Measurements from ENCODE around the gene LTBP4.

LTBP4 gene

DNA sequence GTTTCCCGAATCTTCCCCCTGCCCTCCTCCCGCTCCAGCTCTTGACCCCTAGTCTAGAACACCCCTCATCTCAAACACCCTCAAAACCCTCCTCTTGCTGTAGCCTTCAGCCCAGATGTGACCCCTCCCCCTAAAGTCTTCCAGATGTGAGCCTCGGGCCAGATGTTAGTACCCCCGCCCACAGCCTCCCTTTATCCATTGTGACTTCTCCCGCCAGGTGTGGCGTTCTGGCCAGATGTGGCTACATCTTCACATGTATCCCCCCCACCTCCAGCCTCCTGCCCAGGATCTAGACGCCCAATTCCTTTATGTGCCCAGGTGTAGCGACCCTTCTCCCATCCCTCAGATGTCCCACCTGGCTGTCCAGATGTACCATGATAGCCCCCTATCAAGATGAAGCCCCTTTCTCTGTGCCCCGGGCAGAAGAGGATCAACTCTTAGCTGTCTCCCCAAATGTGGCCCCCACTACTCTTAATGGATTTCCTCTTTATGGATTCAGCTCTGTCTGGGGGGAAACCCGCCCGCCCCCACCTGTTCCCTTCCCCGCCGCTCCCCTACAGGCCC, 517 bp upstream of the LTBP4 start:
- WGBS = 40% methylated on average over 11 of the region's 13 CpGs
- H4K8ac ChIP-seq (ENCODE audit: low read length) = no peak overlapping the region
- no peak overlapping the region for H3K23ac ChIP-seq (ENCODE audit: low read length in 2 of 2)
- H3K4me2 ChIP-seq (ENCODE audit: low read length, poor library complexity, severe bottlenecking) = peak overlapping the region; percentile 57
- no peak overlapping the region for H2AK5ac ChIP-seq (ENCODE audit: low read length, severe bottlenecking)
- no peak overlapping the region for H3K18ac ChIP-seq (ENCODE audit: low read depth in 1 of 2, low read length in 2 of 2)
- H3K4me3 ChIP-seq (ENCODE audit: insufficient read depth in 1 of 2, low read depth in 1 of 2, low read length in 2 of 2) = no peak overlapping the region
- H3K27me3 ChIP-seq (ENCODE audit: control insufficient read depth in 1 of 2, insufficient read depth in 1 of 2, low read length in 2 of 2) = peaks cover 18 to 57% of the 10 kb centered on the region in 2 experiments
- no peak overlapping the region for H2BK5ac ChIP-seq (ENCODE audit: low read depth, low read length, poor library complexity, severe bottlenecking)
- H3K14ac ChIP-seq (ENCODE audit: low read length in 2 of 2) = no peak overlapping the region
- no peak overlapping the region for H4K91ac ChIP-seq (ENCODE audit: low read length)
- H2BK15ac ChIP-seq (ENCODE audit: low read depth, poor library complexity, severe bottlenecking) = peak overlapping the region; percentile 82
- H2BK12ac ChIP-seq (ENCODE audit: low read length in 2 of 2) = no peak overlapping the region
- peaks cover 1% of the 10 kb centered on the region for H3K79me1 ChIP-seq (replicated peaks; ENCODE audit: low read length, poor library complexity, severe bottlenecking)
- no peaks in the 10 kb centered on the region for H3K9me3 ChIP-seq (ENCODE audit: control insufficient read depth, low read length)
- peak overlapping the region; percentile 8 for H2BK120ac ChIP-seq (ENCODE audit: low read depth, low read length)
- H3K27ac ChIP-seq (ENCODE audit: low read length, poor library complexity, severe bottlenecking) = no peak overlapping the region
- H2AFZ ChIP-seq (ENCODE audit: low read depth, low read length) = no peak overlapping the region
- H3K9ac ChIP-seq (ENCODE audit: low read length) = no peak overlapping the region
- no peak overlapping the region for H3K4ac ChIP-seq (ENCODE audit: low read depth in 1 of 2, low read length in 2 of 2)
- H3K36me3 ChIP-seq (ENCODE audit: control insufficient read depth in 1 of 2, insufficient read depth in 2 of 2, low read depth in 1 of 2, low read length in 2 of 2) = peaks cover 0 to 7% of the 10 kb centered on the region in 2 experiments
- no peak for DNase-seq
- peaks cover 39% of the 10 kb centered on the region for H3K4me1 ChIP-seq (ENCODE audit: control insufficient read depth, insufficient read depth, low read depth, low read length)

DNA sequence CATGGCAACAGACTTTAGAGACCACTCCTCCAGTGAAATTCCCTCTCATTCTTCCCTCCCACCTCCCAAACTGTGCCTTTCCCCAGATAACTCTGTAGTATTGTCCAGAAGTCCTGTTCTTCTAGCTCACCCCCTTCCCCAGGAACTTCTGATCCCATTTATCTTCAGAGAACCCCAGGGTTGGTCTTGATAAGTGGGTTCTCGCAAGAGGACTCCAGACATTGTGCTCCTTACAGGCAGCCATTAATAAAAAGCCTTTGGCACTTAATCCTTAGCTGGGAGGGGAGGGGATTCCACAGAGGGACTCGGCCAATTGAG, 1.9 kb downstream of the LTBP4 start:
- Histone ChIP-seq H3K4ac (ENCODE audit: low read depth in 1 of 2, low read length in 2 of 2) (peak overlapping the region in 1 of 2 experiments; percentile 93), H2BK5ac (ENCODE audit: low read depth, low read length, poor library complexity, severe bottlenecking) (no peak overlapping the region), H3K27me3 (ENCODE audit: control insufficient read depth in 1 of 2, insufficient read depth in 1 of 2, low read length in 2 of 2) (peaks cover 18 to 44% of the 10 kb centered on the region in 2 experiments), H3K4me1 (ENCODE audit: control insufficient read depth, insufficient read depth, low read depth, low read length) (peaks cover 42% of the 10 kb centered on the region), H4K91ac (ENCODE audit: low read length) (no peak overlapping the region), H3K18ac (ENCODE audit: low read depth in 1 of 2, low read length in 2 of 2) (peak overlapping the region; percentile 23 to 95), H2BK120ac (ENCODE audit: low read depth, low read length) (peak overlapping the region; percentile 65), H3K4me2 (ENCODE audit: low read length, poor library complexity, severe bottlenecking) (peak overlapping the region; percentile 57), H3K79me1 (replicated peaks; ENCODE audit: low read length, poor library complexity, severe bottlenecking) (peaks cover 1% of the 10 kb centered on the region), H3K23ac (ENCODE audit: low read length in 2 of 2) (no peak overlapping the region), H4K8ac (ENCODE audit: low read length) (peak overlapping the region; percentile 21), H3K9me3 (ENCODE audit: control insufficient read depth, low read length) (no peaks in the 10 kb centered on the region), H3K4me3 (ENCODE audit: insufficient read depth in 1 of 2, low read depth in 1 of 2, low read length in 2 of 2) (peak overlapping the region in 1 of 2 experiments; percentile 61), H2AK5ac (ENCODE audit: low read length, severe bottlenecking) (no peak overlapping the region), H2AFZ (ENCODE audit: low read depth, low read length) (no peak overlapping the region), H3K27ac (ENCODE audit: low read length, poor library complexity, severe bottlenecking) (peak overlapping the region; percentile 34), H3K9ac (ENCODE audit: low read length) (peak overlapping the region; percentile 64), H3K14ac (ENCODE audit: low read length in 2 of 2) (no peak overlapping the region), H3K36me3 (ENCODE audit: control insufficient read depth in 1 of 2, insufficient read depth in 2 of 2, low read depth in 1 of 2, low read length in 2 of 2) (peaks cover 0 to 9% of the 10 kb centered on the region in 2 experiments), H2BK12ac (ENCODE audit: low read length in 2 of 2) (peak overlapping the region; percentile 82 to 99), H2BK15ac (ENCODE audit: low read depth, poor library complexity, severe bottlenecking) (peak overlapping the region; percentile 98)
- no peak for DNase-seq
- WGBS = 8% methylated on average over 2 of the region's 2 CpGs

DNA sequence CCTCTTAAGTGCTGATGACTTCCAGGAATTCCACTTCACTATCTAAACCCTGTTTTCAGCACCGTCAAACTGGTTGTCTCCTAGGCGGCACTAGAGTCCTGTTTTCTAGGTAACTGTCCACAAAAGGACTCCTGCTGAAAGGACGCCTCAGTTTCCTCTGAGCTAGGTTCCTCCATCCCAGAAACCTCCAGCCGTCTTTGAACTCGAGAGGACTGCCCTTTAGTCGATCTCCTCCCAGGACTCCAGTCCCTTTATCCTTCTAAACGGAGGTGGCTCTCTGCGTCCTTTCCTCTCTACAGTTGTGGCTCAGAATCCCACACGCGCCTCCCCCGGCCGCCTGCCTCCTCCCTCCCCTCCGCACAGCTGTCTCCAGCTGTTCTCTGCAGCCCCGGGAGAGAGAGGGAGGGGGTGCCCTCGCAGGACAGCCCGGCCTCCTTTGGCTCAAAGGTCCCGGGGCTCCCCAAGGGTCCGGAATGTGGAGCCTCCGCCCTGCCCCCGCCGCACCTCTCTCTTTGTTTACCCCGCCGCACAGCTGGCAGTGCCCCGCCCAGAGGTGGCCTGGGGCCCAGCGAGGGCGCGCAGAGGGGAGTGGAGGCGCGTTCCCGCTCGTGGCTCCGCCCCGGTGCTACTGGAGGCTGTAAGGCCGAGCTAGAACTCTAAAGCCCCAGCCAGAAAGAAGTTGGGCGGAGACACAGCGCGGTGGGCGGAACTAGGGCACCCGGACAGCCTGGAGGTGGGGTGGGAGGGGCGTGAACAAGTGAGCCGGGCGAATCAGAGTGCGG, 2.4 kb downstream of the LTBP4 start:
- Histone ChIP-seq H2BK15ac (ENCODE audit: low read depth, poor library complexity, severe bottlenecking) (no peak overlapping the region), H3K4me2 (ENCODE audit: low read length, poor library complexity, severe bottlenecking) (peak overlapping the region; percentile 57), H3K27ac (ENCODE audit: low read length, poor library complexity, severe bottlenecking) (peak overlapping the region; percentile 34), H4K91ac (ENCODE audit: low read length) (peak overlapping the region; percentile 37), H3K4me1 (ENCODE audit: control insufficient read depth, insufficient read depth, low read depth, low read length) (peaks cover 38% of the 10 kb centered on the region), H2BK120ac (ENCODE audit: low read depth, low read length) (no peak overlapping the region), H3K36me3 (ENCODE audit: control insufficient read depth in 1 of 2, insufficient read depth in 2 of 2, low read depth in 1 of 2, low read length in 2 of 2) (peaks cover 0 to 10% of the 10 kb centered on the region in 2 experiments), H3K23ac (ENCODE audit: low read length in 2 of 2) (no peak overlapping the region), H3K9ac (ENCODE audit: low read length) (peak overlapping the region; percentile 64), H3K27me3 (ENCODE audit: control insufficient read depth in 1 of 2, insufficient read depth in 1 of 2, low read length in 2 of 2) (peaks cover 22 to 39% of the 10 kb centered on the region in 2 experiments), H4K8ac (ENCODE audit: low read length) (no peak overlapping the region), H3K18ac (ENCODE audit: low read depth in 1 of 2, low read length in 2 of 2) (peak overlapping the region; percentile 35 to 83), H3K9me3 (ENCODE audit: control insufficient read depth, low read length) (no peaks in the 10 kb centered on the region), H3K79me1 (replicated peaks; ENCODE audit: low read length, poor library complexity, severe bottlenecking) (peaks cover 1% of the 10 kb centered on the region), H3K4me3 (ENCODE audit: insufficient read depth in 1 of 2, low read depth in 1 of 2, low read length in 2 of 2) (peak overlapping the region; percentile 31 to 61), H3K4ac (ENCODE audit: low read depth in 1 of 2, low read length in 2 of 2) (peak overlapping the region in 1 of 2 experiments; percentile 55), H3K14ac (ENCODE audit: low read length in 2 of 2) (no peak overlapping the region), H2BK12ac (ENCODE audit: low read length in 2 of 2) (peak overlapping the region in 1 of 2 experiments; percentile 99), H2AK5ac (ENCODE audit: low read length, severe bottlenecking) (no peak overlapping the region), H2AFZ (ENCODE audit: low read depth, low read length) (no peak overlapping the region), H2BK5ac (ENCODE audit: low read depth, low read length, poor library complexity, severe bottlenecking) (no peak overlapping the region)
- WGBS = under 1% methylated on average over 43 of the region's 43 CpGs
- DNase-seq = peak; percentile 98

DNA sequence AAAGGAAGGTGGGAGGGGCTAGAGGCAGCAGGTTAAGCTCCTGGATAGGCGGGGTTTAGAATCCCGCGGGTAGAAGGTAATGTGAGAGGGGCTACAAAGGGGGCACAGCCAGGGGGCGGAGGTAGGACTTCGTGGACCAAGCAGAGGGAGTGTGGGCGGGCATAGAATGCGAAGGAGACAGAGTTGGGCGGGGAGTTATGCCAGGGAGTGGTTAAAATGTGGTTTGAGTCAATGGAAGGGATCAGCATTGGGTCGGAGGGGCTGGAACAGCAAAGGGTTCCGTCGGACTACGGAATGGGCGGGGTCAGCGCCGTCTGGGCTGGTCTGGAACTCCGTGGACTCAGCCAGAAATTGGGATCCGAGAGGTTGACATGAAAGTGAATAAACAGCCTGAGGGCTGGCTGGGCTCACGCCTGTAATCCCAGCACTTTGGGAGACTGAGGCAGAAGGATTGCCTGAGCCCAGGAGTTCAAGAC, 3.0 kb downstream of the LTBP4 start:
- Histone ChIP-seq H3K27ac (ENCODE audit: low read length, poor library complexity, severe bottlenecking) (no peak overlapping the region), H3K18ac (ENCODE audit: low read depth in 1 of 2, low read length in 2 of 2) (peak overlapping the region in 1 of 2 experiments; percentile 5), H3K79me1 (replicated peaks; ENCODE audit: low read length, poor library complexity, severe bottlenecking) (no peaks in the 10 kb centered on the region), H2AK5ac (ENCODE audit: low read length, severe bottlenecking) (no peak overlapping the region), H2BK12ac (ENCODE audit: low read length in 2 of 2) (peak overlapping the region in 1 of 2 experiments; percentile 57), H2BK120ac (ENCODE audit: low read depth, low read length) (no peak overlapping the region), H3K27me3 (ENCODE audit: control insufficient read depth in 1 of 2, insufficient read depth in 1 of 2, low read length in 2 of 2) (peaks cover 19 to 39% of the 10 kb centered on the region in 2 experiments), H3K9ac (ENCODE audit: low read length) (peak overlapping the region; percentile 11), H2BK15ac (ENCODE audit: low read depth, poor library complexity, severe bottlenecking) (peak overlapping the region; percentile 65), H2BK5ac (ENCODE audit: low read depth, low read length, poor library complexity, severe bottlenecking) (no peak overlapping the region), H3K4ac (ENCODE audit: low read depth in 1 of 2, low read length in 2 of 2) (peak overlapping the region in 1 of 2 experiments; percentile 13), H3K36me3 (ENCODE audit: control insufficient read depth in 1 of 2, insufficient read depth in 2 of 2, low read depth in 1 of 2, low read length in 2 of 2) (peaks cover 0 to 10% of the 10 kb centered on the region in 2 experiments), H3K9me3 (ENCODE audit: control insufficient read depth, low read length) (no peaks in the 10 kb centered on the region), H3K23ac (ENCODE audit: low read length in 2 of 2) (no peak overlapping the region), H3K14ac (ENCODE audit: low read length in 2 of 2) (no peak overlapping the region), H4K91ac (ENCODE audit: low read length) (no peak overlapping the region), H3K4me3 (ENCODE audit: insufficient read depth in 1 of 2, low read depth in 1 of 2, low read length in 2 of 2) (peak overlapping the region in 1 of 2 experiments; percentile 61), H4K8ac (ENCODE audit: low read length) (peak overlapping the region; percentile 56), H2AFZ (ENCODE audit: low read depth, low read length) (no peak overlapping the region), H3K4me2 (ENCODE audit: low read length, poor library complexity, severe bottlenecking) (peak overlapping the region; percentile 20), H3K4me1 (ENCODE audit: control insufficient read depth, insufficient read depth, low read depth, low read length) (peaks cover 38% of the 10 kb centered on the region)
- 13% methylated on average over 18 of the region's 18 CpGs for WGBS
- no peak for DNase-seq
